COLO829 (cell line): Measurements from ENCODE around the gene TSFM.
"Not testable (repeated sequence)": the region's sequence is repeated elsewhere in the genome, so short reads cannot be mapped to it uniquely, and the experiment has no call there.

Experiments
- DNase-seq: peaks from one replicate; pipeline ENCODE4 v3.0.0; 2012; ENCODE audit warnings: low spot score

TSFM gene

GRCh38 chr12:57763881-57764661 lies 18.5 kb upstream of the TSFM start:
- DNase-seq: no peak

DNA sequence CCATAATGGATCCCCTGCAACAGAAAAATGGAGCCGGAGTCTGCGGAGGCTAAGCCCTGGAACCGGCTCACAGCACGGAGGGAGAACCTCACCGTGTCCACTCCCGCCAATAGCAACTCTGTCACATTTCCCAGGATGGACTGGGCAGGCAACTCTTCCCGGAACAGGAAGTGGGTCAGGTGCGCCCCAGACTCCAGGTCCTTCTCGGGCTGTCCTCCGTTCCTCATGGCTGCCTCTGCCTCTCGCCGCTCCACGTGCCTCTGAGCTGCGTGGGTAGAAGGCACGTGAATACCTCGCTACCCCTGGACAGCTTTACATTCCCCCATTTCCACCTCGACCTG lies 18.0 kb upstream of the TSFM start:
- no peak for DNase-seq

- DNase-seq: no peak
Measured at GRCh38 chr12:57765003-57765697, 17.4 kb upstream of the TSFM start.

DNA sequence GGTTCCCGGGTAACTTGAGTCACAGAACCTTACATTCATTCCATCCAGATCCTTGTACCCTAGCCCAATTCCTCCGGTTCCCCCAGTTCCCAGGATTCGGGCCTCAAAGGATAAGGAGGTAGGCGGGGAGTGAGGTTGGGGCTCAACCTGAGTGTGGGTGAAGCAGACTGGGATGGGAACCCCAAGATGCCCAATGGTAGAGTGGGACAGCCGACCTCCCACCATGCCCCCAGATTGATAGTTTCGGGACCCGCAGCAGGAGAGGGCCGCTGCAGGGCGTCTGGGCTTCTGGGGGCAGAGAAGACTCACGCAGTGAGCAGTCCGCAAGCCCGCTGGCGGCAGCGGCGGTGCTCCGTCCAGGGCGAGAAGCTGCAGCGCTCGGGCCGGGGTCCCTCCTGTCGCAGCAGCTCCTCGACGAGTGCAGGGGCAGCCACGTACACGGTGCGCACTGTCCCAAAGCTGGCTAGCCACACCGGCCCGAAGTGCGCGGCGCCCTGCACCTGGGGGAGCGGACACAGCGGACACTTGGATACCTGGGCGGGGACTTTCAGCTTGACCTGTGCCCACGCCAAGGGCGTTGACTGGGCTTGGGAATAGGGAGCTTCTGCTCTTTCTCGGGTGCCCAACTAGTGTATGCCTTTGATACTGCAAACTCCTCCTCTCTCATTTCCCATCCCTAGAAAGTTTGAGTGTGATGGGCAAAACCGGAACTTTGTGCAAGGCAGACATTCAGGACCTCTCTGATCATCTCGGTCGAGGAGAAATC lies 16.7 kb upstream of the TSFM start:
- no peak for DNase-seq

DNA sequence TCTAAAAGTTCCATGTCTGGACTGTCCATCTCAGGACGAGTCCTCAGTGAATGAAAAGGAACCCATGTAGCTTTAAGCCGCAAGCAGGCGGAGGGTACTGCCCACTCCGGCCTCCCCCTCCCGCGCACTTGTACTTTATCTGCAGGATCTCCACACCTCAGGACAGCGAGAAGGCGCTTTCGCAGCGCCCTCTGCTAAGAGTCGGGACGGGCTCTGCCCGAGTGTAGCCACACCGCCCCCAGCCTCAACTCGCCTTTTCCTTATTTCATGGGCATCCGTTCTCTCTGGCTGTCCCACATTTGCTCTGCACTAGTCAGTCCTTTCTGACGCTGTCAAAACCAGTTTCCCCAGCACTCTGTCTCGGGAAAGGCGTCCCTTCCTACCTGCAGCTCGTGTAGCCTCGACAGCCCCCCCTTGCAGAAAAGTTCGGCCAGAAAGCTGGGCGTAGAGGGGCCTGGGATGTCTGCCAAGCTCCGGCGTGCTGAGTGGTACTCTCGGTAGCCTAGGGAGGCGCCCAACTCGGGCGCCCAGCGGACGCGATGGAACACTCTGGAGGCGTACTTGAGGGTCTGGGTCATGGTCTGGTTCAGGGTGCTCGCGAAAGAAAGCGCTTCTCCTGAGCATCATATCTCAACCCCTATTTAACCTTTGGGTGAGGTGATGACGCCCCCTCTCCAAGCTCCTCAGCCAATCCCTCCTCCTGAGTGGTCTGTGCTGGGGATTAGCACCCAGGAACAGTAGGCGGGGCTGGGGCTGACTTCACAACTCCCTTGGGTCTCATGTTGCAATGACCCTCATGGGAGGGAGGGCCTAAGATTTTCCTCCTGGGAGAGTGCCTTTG lies 15.9 kb upstream of the TSFM start, which contains the start of gene CYP27B1:
CYP27B1 (minus strand) TSS at position 615 of the 841 bp plus-strand sequence; CDS start at position 578, 37 bp downstream.
- DNase-seq: no peak

DNA sequence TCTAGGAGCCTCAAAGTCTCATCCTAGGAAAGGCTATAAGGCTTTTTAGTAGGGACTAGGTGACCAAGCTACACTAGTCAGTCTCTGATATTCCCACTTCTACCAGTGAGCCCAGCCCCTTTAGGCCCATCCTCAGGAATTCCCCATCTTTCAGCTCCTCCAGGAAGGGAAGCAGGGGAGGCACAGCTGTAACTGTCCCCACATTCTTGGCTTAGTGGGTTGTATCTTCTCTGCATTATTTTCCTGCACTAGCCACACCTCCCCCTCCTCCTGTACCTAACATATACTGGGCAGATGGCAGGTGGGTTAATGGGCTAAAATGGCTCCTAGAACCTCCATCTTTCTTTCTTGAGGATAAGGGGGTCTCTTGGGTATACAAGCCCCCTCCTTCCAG lies 15.3 kb upstream of the TSFM start:
- no peak for DNase-seq

GRCh38 chr12:57767876-57768275 lies 14.7 kb upstream of the TSFM start:
- DNase-seq: no peak

GRCh38 chr12:57769594-57769993 lies 13.0 kb upstream of the TSFM start:
- no peak for DNase-seq

DNA sequence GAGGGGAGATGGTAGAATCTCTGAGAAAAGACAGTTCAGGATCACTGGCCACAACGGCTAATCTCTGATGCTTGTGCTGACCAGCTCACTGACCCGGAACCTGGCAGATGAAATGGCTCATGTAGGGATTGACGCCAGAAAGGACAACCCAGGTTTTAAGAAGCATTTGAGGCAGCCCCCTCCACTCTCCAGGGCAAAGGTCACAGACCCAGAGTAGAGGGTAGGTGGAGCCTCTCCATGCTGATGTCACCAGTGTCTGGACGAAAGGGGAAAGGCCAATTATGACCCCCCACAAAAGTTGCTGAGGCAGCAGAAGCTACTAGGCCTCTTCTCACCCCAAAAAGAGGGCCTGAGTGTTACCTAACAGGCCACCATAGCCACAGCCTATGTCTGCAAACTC lies 11.9 kb upstream of the TSFM start:
- DNase-seq: no peak

GRCh38 chr12:57771236-57771872 lies 11.2 kb upstream of the TSFM start:
- DNase-seq: peak; percentile 96

GRCh38 chr12:57771873-57772428 lies 10.6 kb upstream of the TSFM start, which contains the start of gene METTL1:
Gene METTL1 (minus strand): TSS chr12:57772105. CDS start chr12:57772083, 22 bp downstream.
- DNase-seq: peak; percentile 98

GRCh38 chr12:57772429-57773322 lies 9.9 kb upstream of the TSFM start, which contains the start of gene EEF1AKMT3:
Gene EEF1AKMT3 (plus strand): TSS chr12:57772614. CDS start chr12:57772725, 111 bp downstream.
- DNase-seq: peak; percentile 66

DNA sequence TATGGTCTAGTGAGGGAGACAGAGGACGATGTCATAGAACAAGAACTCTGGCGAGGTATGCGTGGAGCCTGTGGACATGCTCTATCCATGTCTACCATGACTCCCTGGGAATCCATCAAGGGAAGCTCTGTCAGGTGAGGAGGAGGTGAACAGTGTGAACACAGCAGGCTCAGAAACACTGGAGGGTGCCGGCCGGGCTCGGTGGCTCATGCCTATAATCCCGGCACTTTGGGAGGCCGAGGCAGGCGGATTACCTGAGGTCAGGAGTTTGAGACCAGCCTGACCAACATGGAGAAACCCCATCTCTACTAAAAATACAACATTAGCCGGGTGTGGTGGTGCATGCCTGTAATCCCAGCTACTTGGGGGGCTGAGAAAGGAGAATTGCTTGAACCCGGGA lies 8.0 kb upstream of the TSFM start:
- not testable (repeated sequence) for DNase-seq

DNA sequence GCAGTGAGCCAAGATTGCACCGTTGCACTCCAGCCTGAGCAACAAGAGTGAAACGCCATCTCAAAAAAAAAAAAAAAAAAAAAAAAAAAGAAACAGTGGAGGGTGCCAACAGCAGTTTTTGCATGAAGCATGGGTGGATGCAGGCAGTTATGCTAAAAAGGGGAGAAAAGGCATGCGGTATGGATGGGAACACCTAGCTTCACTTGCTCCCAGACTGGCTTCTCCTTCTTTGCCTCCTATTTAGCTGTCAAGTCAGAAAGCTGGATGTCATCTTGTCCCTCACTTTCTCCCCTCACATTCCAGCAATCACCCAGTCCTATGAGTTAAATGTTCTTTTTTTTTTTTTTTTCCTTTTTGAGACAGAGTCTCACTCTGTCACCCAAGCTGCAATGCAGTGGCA lies 7.5 kb upstream of the TSFM start:
- no peak for DNase-seq

GRCh38 chr12:57775563-57776246 lies 6.9 kb upstream of the TSFM start:
- DNase-seq: no peak

- DNase-seq: no peak
Measured at GRCh38 chr12:57776247-57776587, 6.4 kb upstream of the TSFM start.

DNA sequence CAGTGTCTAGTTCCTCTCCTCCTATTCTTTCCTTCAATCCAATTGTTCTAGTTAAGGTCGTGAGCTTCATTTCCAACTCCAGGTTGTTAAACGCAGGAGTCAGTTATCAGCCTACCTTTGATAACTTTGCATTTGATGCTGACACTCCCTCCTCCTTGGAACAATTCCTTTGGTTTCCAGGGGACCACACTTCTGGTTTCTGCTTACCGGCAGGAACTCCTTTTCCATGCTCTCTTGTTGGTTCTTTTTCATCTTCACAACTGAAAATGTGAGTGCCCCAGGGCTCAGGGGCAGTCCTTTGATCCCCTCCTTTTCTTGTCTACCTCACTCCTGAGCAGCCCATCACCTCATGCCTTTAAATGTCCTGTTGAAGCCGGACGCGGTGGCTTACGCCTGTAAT lies 5.2 kb upstream of the TSFM start:
- no peak for DNase-seq

DNA sequence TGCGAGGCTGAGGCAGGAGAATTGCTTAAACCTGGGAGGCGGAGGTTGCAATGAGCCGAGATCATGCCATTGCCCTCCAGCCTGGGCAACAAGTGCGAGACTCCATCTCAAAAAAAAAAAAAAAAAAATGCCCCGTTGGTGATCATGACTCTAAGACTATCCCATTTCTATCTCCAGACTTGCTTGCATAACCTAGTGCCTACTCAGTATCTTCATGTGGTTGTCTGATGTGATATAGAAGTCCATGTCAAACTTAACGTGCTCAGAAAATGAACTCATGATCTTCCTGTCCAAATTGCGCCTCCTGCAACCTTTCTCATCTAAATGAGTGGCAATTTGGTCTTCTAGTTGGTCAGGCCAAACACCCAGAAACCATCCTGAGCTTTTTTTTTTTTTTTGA lies 4.7 kb upstream of the TSFM start:
- DNase-seq: no peak

GRCh38 chr12:57779736-57780135 lies 2.9 kb upstream of the TSFM start:
- DNase-seq: no peak
